Cardiac atrium fibroblast (primary cell): Measurements from ENCODE around the gene FKBP1A. TPM values are rescaled to one million over a fixed set of nuclear protein-coding genes. Genes with fewer than 3 reads are reported as not detected.

ENCODE experiments used
- total RNA-seq: library from RNA; depleted of rRNA; stranded (reverse); fragments of >200 nt; gene quantifications from 2 replicates; pipeline ENCODE4 v1.2.3, GENCODE V29; 2015

FKBP1A gene
- 145 and 146 TPM in 2 replicates for total RNA-seq

DNA sequence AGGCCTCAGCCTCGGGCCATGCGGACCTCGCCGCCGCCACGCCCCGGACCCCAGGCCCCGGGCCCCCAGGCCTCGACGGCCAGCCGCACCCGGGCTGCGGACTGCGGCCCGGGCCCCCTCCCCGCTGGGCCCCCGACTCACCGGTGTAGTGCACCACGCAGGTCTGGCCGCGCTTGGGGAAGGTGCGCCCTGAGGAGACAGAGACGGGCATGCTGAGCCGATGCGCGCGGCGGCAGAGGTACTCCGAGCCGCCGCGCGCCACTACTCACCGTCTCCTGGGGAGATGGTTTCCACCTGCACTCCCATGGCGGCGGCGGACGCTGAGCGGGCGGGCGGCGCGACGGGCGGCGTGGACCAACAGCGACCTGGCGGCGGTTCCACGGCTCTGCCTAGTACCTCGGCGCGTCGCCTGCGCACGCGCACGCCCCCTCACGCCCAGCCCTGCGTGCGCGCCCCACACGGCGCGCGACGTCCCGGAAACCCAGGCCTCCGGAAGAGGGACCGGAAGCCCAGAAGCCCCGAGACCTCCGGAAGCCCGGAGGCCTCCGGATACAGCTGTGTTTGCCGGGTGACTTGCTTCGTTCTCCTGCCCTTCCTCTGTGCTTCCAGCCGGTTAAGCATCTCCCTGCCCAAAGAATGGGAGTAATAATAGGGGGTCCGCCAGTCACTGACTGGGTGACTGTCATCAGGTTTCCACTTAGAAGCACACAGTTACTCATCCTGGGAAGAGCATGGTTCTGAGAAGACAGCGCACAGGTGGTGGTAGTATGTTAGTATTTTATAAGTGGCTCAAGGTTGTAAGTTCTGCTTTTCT lies at the start of gene FKBP1A:
Gene FKBP1A, minus strand, starts transcription at position 362 of the 814 bp plus-strand sequence. Its CDS starts 56 bp downstream, at position 306.

GRCh38 chr20:1328680-1329330 lies 64.0 kb downstream of the FKBP1A start, which contains the start of gene SDCBP2:
Gene SDCBP2, minus strand, starts transcription at chr20:1329139. Its CDS starts 8,723 bp downstream, at chr20:1320416.

Other genes starting within 250 kb of the FKBP1A start
- 1.1 and 1.5 TPM in 2 replicates for gene TMEM74B, start 208.1 kb downstream of the FKBP1A start, total RNA-seq
- gene C20orf202, start 189.6 kb downstream of the FKBP1A start, total RNA-seq, result not detected in 2 replicates
- not detected in 2 replicates for gene RAD21L1, start 167.0 kb downstream of the FKBP1A start, total RNA-seq
- 4.5 and 5.5 TPM in 2 replicates for gene SNPH, start 126.8 kb downstream of the FKBP1A start, total RNA-seq
- gene SDCBP2, start 63.9 kb downstream of the FKBP1A start, total RNA-seq, result 2.2 and 4.1 TPM in 2 replicates
- gene NSFL1C, start 73.8 kb upstream of the FKBP1A start, total RNA-seq, result 26.1 and 28.0 TPM in 2 replicates
- not detected in 2 replicates for gene SIRPB2, start 98.4 kb upstream of the FKBP1A start, total RNA-seq
- gene SIRPD, start 164.7 kb upstream of the FKBP1A start, total RNA-seq, result not detected in 2 replicates
- 2.2 and 3.6 TPM in 2 replicates for gene SIRPB1, start 227.0 kb upstream of the FKBP1A start, total RNA-seq